ENCODE measurements around the gene SLC22A2.

SLC22A2 gene

GRCh38 chr6:160299559-160299958, 40.9 kb upstream of the SLC22A2 start:
- no peak for TF ChIP-seq CTCF (IDR thresholded peaks at IDR 0.05; ENCODE audit: low read depth, low read length, missing control alignments)
- no peak for DNase-seq (ENCODE audit: extremely low read depth, low read depth)
- no peak overlapping the region for H3K4me3 ChIP-seq (replicated peaks; ENCODE audit: low read depth, low read length)

- TF ChIP-seq CTCF (IDR thresholded peaks at IDR 0.05; ENCODE audit: low read depth, low read length, missing control alignments) = no peak
- H3K4me3 ChIP-seq (replicated peaks; ENCODE audit: low read depth, low read length) = no peak overlapping the region
Measured at GRCh38 chr6:160298121-160298520, 39.5 kb upstream of the SLC22A2 start.

GRCh38 chr6:160297310-160297709, 38.7 kb upstream of the SLC22A2 start:
- no peak for DNase-seq (ENCODE audit: extremely low read depth, low read depth)
- no peak for TF ChIP-seq CTCF (IDR thresholded peaks at IDR 0.05; ENCODE audit: low read depth, low read length, missing control alignments)

More at GRCh38 chr6:160298121-160298520, 39.5 kb upstream of the SLC22A2 start:
- no peak for DNase-seq (ENCODE audit: extremely low read depth, low read depth)

GRCh38 chr6:160293844-160294243, 35.2 kb upstream of the SLC22A2 start:
- no peak for DNase-seq (ENCODE audit: extremely low read depth, low read depth)
- TF ChIP-seq CTCF (IDR thresholded peaks at IDR 0.05; ENCODE audit: low read depth, low read length, missing control alignments) = no peak
- H3K4me3 ChIP-seq (replicated peaks; ENCODE audit: low read depth, low read length) = no peak overlapping the region

More at GRCh38 chr6:160297310-160297709, 38.7 kb upstream of the SLC22A2 start:
- H3K4me3 ChIP-seq (replicated peaks; ENCODE audit: low read depth, low read length) = no peak overlapping the region

GRCh38 chr6:160285541-160286105, 27.0 kb upstream of the SLC22A2 start:
- no peak for DNase-seq (ENCODE audit: extremely low read depth, low read depth)
- H3K4me3 ChIP-seq (replicated peaks; ENCODE audit: low read depth, low read length) = no peak overlapping the region
- no peak for TF ChIP-seq CTCF (IDR thresholded peaks at IDR 0.05; ENCODE audit: low read depth, low read length, missing control alignments)

- no peak for DNase-seq (ENCODE audit: extremely low read depth, low read depth)
- no peak overlapping the region for H3K4me3 ChIP-seq (replicated peaks; ENCODE audit: low read depth, low read length)
- no peak for TF ChIP-seq CTCF (IDR thresholded peaks at IDR 0.05; ENCODE audit: low read depth, low read length, missing control alignments)
Measured at GRCh38 chr6:160284575-160284974, 26.0 kb upstream of the SLC22A2 start.

- TF ChIP-seq CTCF (IDR thresholded peaks at IDR 0.05; ENCODE audit: low read depth, low read length, missing control alignments) = no peak
- H3K4me3 ChIP-seq (replicated peaks; ENCODE audit: low read depth, low read length) = no peak overlapping the region
- no peak for DNase-seq (ENCODE audit: extremely low read depth, low read depth)
Measured at GRCh38 chr6:160282444-160282843, 23.8 kb upstream of the SLC22A2 start.
